Liver (tissue), 3 donors: ENCODE results near the gene CCDC106.

Source experiments
- GABPA ChIP-seq, 2 donors: IDR thresholded peaks in 1 of 2; conservative IDR thresholded peaks in 1 of 2; 2 replicates each; pipeline ENCODE4 v1.6.1; 2016; ENCODE audit warnings: antibody characterized with exemption in 2 of 2, mild to moderate bottlenecking in 1 of 2, moderate library complexity in 1 of 2
- HNF4A ChIP-seq, 2 donors: conservative IDR thresholded peaks; 2 replicates each; pipeline ENCODE4 v1.6.1; 2016; ENCODE audit warnings: antibody characterized with exemption in 2 of 2, mild to moderate bottlenecking in 2 of 2
- JUND ChIP-seq, 2 donors: IDR thresholded peaks; 2 replicates each; pipeline ENCODE4 v1.6.1; 2016; ENCODE audit warnings: antibody characterized with exemption in 2 of 2
- RXRA ChIP-seq, 2 donors: IDR thresholded peaks; 2 replicates each; pipeline ENCODE4 v1.6.1; 2017 to 2018; ENCODE audit warnings: antibody characterized with exemption in 2 of 2, mild to moderate bottlenecking in 1 of 2
- YY1 ChIP-seq: IDR thresholded peaks from 2 replicates; pipeline ENCODE4 v1.6.1; 2016; ENCODE audit warnings: antibody characterized with exemption, mild to moderate bottlenecking
- TF ChIP-seq, protein P1 (sequence below): fragments of 150-350 bp; IDR thresholded peaks from 2 replicates; pipeline ENCODE4 v1.5.1; 2017; ENCODE audit warnings: improper control_type of control experiment, low read depth, low read length; ENCODE audit not compliant: missing input control
- TF ChIP-seq, protein P2 (sequence below): IDR thresholded peaks from 2 replicates; pipeline ENCODE4 v1.6.1; 2016; ENCODE audit warnings: antibody characterized with exemption, mild to moderate bottlenecking
- donor health status: healthy.
- donor health status: healthy.

DNA sequence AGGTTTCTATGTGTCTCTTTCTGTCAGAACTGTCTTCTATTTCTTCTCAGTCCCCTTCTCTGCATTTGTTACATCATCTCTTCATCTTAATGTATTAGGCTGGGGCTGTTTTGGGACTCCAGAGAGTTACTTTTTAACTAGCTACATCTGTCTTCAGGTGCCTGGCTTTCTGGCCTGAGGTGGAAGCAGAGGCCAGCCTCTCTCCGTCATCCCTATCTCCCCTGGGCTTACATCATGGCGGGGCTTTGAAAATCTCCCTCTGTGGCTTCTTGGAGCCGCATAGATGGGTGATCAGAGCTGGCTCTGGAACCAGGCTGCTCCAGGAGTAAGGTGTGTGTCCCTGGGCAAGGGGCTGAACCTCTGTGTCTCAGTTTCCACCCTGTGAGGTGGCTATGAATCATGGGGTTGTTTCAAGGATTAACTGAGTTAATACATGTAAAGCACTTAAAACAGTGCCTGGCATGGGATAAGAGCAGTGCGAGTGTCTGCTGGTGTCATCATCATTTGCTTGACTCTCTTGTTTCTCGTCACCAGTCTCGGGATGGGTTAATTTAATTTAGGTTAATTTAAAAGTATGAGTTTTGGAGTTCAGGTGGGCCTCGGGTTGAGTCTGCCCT lies 29.0 kb downstream of the CCDC106 start:
- TF ChIP-seq GABPA (IDR thresholded peaks at IDR 0.05 in 1 of 2, conservative IDR thresholded peaks at IDR 0.05 in 1 of 2) = no peak
- TF ChIP-seq, protein P1, sequence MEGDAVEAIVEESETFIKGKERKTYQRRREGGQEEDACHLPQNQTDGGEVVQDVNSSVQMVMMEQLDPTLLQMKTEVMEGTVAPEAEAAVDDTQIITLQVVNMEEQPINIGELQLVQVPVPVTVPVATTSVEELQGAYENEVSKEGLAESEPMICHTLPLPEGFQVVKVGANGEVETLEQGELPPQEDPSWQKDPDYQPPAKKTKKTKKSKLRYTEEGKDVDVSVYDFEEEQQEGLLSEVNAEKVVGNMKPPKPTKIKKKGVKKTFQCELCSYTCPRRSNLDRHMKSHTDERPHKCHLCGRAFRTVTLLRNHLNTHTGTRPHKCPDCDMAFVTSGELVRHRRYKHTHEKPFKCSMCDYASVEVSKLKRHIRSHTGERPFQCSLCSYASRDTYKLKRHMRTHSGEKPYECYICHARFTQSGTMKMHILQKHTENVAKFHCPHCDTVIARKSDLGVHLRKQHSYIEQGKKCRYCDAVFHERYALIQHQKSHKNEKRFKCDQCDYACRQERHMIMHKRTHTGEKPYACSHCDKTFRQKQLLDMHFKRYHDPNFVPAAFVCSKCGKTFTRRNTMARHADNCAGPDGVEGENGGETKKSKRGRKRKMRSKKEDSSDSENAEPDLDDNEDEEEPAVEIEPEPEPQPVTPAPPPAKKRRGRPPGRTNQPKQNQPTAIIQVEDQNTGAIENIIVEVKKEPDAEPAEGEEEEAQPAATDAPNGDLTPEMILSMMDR = no peak
- TF ChIP-seq YY1 = no peak
- no peak for TF ChIP-seq RXRA (IDR thresholded peaks at IDR 0.05)
- no peak for TF ChIP-seq HNF4A (conservative IDR thresholded peaks at IDR 0.05)
- TF ChIP-seq JUND (IDR thresholded peaks at IDR 0.05) = no peak
- TF ChIP-seq, protein P2, sequence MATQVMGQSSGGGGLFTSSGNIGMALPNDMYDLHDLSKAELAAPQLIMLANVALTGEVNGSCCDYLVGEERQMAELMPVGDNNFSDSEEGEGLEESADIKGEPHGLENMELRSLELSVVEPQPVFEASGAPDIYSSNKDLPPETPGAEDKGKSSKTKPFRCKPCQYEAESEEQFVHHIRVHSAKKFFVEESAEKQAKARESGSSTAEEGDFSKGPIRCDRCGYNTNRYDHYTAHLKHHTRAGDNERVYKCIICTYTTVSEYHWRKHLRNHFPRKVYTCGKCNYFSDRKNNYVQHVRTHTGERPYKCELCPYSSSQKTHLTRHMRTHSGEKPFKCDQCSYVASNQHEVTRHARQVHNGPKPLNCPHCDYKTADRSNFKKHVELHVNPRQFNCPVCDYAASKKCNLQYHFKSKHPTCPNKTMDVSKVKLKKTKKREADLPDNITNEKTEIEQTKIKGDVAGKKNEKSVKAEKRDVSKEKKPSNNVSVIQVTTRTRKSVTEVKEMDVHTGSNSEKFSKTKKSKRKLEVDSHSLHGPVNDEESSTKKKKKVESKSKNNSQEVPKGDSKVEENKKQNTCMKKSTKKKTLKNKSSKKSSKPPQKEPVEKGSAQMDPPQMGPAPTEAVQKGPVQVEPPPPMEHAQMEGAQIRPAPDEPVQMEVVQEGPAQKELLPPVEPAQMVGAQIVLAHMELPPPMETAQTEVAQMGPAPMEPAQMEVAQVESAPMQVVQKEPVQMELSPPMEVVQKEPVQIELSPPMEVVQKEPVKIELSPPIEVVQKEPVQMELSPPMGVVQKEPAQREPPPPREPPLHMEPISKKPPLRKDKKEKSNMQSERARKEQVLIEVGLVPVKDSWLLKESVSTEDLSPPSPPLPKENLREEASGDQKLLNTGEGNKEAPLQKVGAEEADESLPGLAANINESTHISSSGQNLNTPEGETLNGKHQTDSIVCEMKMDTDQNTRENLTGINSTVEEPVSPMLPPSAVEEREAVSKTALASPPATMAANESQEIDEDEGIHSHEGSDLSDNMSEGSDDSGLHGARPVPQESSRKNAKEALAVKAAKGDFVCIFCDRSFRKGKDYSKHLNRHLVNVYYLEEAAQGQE = no peak
